Pancreas (tissue), 10 donors: ENCODE data around the gene CTNND1. TPM values are rescaled to one million over a fixed set of nuclear protein-coding genes. Genes with fewer than 3 reads are reported as not detected.

Source experiments
- ATAC-seq, 4 donors: fragments of 200-7000 bp; cut with Tn5 transposase; one replicate each; pipeline versions ENCODE4 v1.8.0 to v1.9.1; 2020; ENCODE audit warnings: mild to moderate bottlenecking in 4 of 4, moderate library complexity in 4 of 4
- DNase-seq, 6 donors: peaks; one replicate each; pipeline ENCODE4 v3.0.0-alpha.2; 2020
- FAIRE-seq: peaks from 2 replicates; lab custom pipeline; 2012; peaks lifted over from hg19 to GRCh38; lab: Jason Lieb, UNC
- H3K27ac ChIP-seq, 4 donors: fragments of 200-600 bp; sonication (generic); 1 replicate in 3 of 4; 2 replicates in 1 of 4; pipeline versions ENCODE4 v1.5.0 to v1.8.0; 2020
- H3K27me3 ChIP-seq, 4 donors: fragments of 200-600 bp; one replicate each; pipeline ENCODE4 v1.8.0; 2021
- H3K36me3 ChIP-seq, 3 donors: fragments of 200-600 bp; sonication (generic) in 1 of 3; one replicate each; pipeline versions ENCODE4 v1.5.0 to v1.8.0; 2020 to 2021
- H3K4me1 ChIP-seq, 3 donors: fragments of 200-600 bp; one replicate each; pipeline ENCODE4 v1.8.0; 2021
- H3K4me3 ChIP-seq, 4 donors: fragments of 200-600 bp; sonication (generic) in 2 of 4; one replicate each; pipeline versions ENCODE4 v1.5.0 to v1.8.0; 2020 to 2021
- H3K9me3 ChIP-seq, 4 donors: fragments of 200-600 bp; one replicate each; pipeline ENCODE4 v1.8.0; 2021
- CTCF ChIP-seq, 4 donors: fragments of 200-600 bp; sonication (generic) in 3 of 4; IDR thresholded peaks; one replicate each; pipeline versions ENCODE4 v1.5.0 to v1.8.0; 2021; ENCODE audit warnings: antibody characterized with exemption in 4 of 4
- WGBS, 2 donors: extraction: QIAGEN DNeasy Blood & Tissue Kit; methylation state at CpG; one replicate each; pipeline ENCODE4 v1.1.7; 2013; 5-methylcytosine and 5-hydroxymethylcytosine counted together
- intact Hi-C, 3 donors: fragments of 100-400 bp; cut with DNase I; formaldehyde crosslinking; loops; one replicate each; pipeline versions ENCODE4 v1.11.1 to v1.14.2; 2022
- polyA plus RNA-seq, 2 donors: library from polyadenylated mRNA; stranded (reverse); fragments of 200-250 nt; gene quantifications; one replicate each; pipeline ENCODE4 v1.2.3, GENCODE V29; 2013
- total RNA-seq, 6 donors: library from RNA; stranded (reverse); fragmentation: NEBNext Ultra II Directional in 4 of 6; extraction: Animal tissue kit (Norgen Biotek cat#: 25700) in 4 of 6; gene quantifications; one replicate each; pipeline versions ENCODE4 v1.2.1 to v1.2.4, GENCODE V29; 2021 to 2023
- donor health status: healthy with polysubstance abuse.
- donor health status: DM: no; HTN: no; CAD: no; lungs with moderate emphysema.
- donor health status: DM: no; HTN: no; CAD: no.
- donor health status: control.
- donor health status: control.
- donor health status: Bipolar disorder and iron deficiency.
- donor health status: DM: yes; HTN: yes; CAD: no.
- donor health status: DM: no; HTN: no; CAD: no.
- donor health status: DM: no; HTN: no; CAD: no.
- donor health status: DM: yes; HTN: yes; CAD: no.

CTNND1 gene
- total and polyA plus RNA-seq, 8 donors = 42.7 to 203 (median 122) TPM

- no peak for TF ChIP-seq CTCF (IDR thresholded peaks at IDR 0.05)
- FAIRE-seq (no peak), ATAC-seq (no peak), DNase-seq (no peak)
- Histone ChIP-seq H3K27me3 (no peaks in the 10 kb centered on the region), H3K27ac (no peak overlapping the region), H3K4me3 (no peak overlapping the region), H3K9me3 (no peaks in the 10 kb centered on the region), H3K4me1 (no peaks in the 10 kb centered on the region), H3K36me3 (no peaks in the 10 kb centered on the region)
- intact Hi-C loops = no loop called here
Observed at GRCh38 chr11:57867966-57868365, 106.4 kb downstream of the CTNND1 start.

- Histone ChIP-seq H3K36me3 (no peaks in the 10 kb centered on the region), H3K27ac (no peak overlapping the region), H3K4me1 (no peaks in the 10 kb centered on the region), H3K27me3 (no peaks in the 10 kb centered on the region), H3K9me3 (no peaks in the 10 kb centered on the region), H3K4me3 (no peak overlapping the region)
- no peak for ATAC-seq
- intact Hi-C loops = no loop called here
- no peak for TF ChIP-seq CTCF (IDR thresholded peaks at IDR 0.05)
- DNase-seq = no peak
- WGBS, 2 donors = 90 to 91% methylated on average over 2 of the region's 2 CpGs
- no peak for FAIRE-seq
Observed at GRCh38 chr11:57868491-57868890, 106.9 kb downstream of the CTNND1 start.

Other genes with a start within 250 kb of the CTNND1 start
- gene SLC43A1, start 246.1 kb upstream of the CTNND1 start, total RNA-seq = 100 to 1,000 TPM in 4 of 6 donors, 10 to 100 TPM in 2; 78.3 to 280 (median 137) TPM
- gene SLC43A1, start 246.1 kb upstream of the CTNND1 start, polyA plus RNA-seq = 100 to 1,000 TPM; 100 to 110 TPM
- gene TIMM10, start 231.0 kb upstream of the CTNND1 start, total RNA-seq = 10 to 100 TPM; 12.2 to 32.6 (median 21.7) TPM
- gene TIMM10, start 231.0 kb upstream of the CTNND1 start, polyA plus RNA-seq = 10 to 100 TPM; 15.7 to 25.8 TPM
- not detected for gene SMTNL1, start 224.2 kb upstream of the CTNND1 start, total RNA-seq
- gene SMTNL1, start 224.2 kb upstream of the CTNND1 start, polyA plus RNA-seq = not detected
- 10 to 100 TPM in 5 of 6 donors, 1 to 10 TPM in 1; 9.6 to 46.4 (median 11.5) TPM for gene UBE2L6, start 194.1 kb upstream of the CTNND1 start, total RNA-seq
- 10 to 100 TPM; 12.9 to 18.9 TPM for gene UBE2L6, start 194.1 kb upstream of the CTNND1 start, polyA plus RNA-seq
- gene SERPING1, start 164.1 kb upstream of the CTNND1 start, total RNA-seq = 100 to 1,000 TPM; 135 to 399 (median 170) TPM
- gene SERPING1, start 164.1 kb upstream of the CTNND1 start, polyA plus RNA-seq = 100 to 1,000 TPM; 292 to 360 TPM
- gene YPEL4, start 111.9 kb upstream of the CTNND1 start, total RNA-seq = under 1 TPM in 5 of 6 donors, not detected in 1; 0.12 to 0.32 (median 0.25) TPM
- gene YPEL4, start 111.9 kb upstream of the CTNND1 start, polyA plus RNA-seq = under 1 TPM; 0.38 to 0.68 TPM
- gene CLP1, start 104.0 kb upstream of the CTNND1 start, total RNA-seq = 1 to 10 TPM; 3.8 to 8.0 (median 6.1) TPM
- gene CLP1, start 104.0 kb upstream of the CTNND1 start, polyA plus RNA-seq = 1 to 10 TPM; 3.2 to 7.4 TPM
- 10 to 100 TPM; 24.6 to 42.3 (median 32.4) TPM for gene ZDHHC5, start 93.7 kb upstream of the CTNND1 start, total RNA-seq
- gene ZDHHC5, start 93.7 kb upstream of the CTNND1 start, polyA plus RNA-seq = 10 to 100 TPM; 14.9 to 20.1 TPM
- gene MED19, start 49.6 kb upstream of the CTNND1 start, total RNA-seq = 1 to 10 TPM; 2.5 to 6.3 (median 5.6) TPM
- 10 to 100 TPM in 1 of 2 donors, 1 to 10 TPM in 1; 5.1 to 11.5 TPM for gene MED19, start 49.6 kb upstream of the CTNND1 start, polyA plus RNA-seq
- 10 to 100 TPM; 19.8 to 38.8 (median 34.1) TPM for gene TMX2, start 49.2 kb upstream of the CTNND1 start, total RNA-seq
- gene TMX2, start 49.2 kb upstream of the CTNND1 start, polyA plus RNA-seq = 10 to 100 TPM; 26.9 to 46.4 TPM
- 10 to 100 TPM; 32.1 to 65.3 (median 56.0) TPM for gene SELENOH, start 20.3 kb upstream of the CTNND1 start, total RNA-seq
- gene SELENOH, start 20.3 kb upstream of the CTNND1 start, polyA plus RNA-seq = 10 to 100 TPM; 62.9 to 96.4 TPM
- not detected for gene BTBD18, start 10.0 kb upstream of the CTNND1 start, total RNA-seq
- under 1 TPM in 1 of 2 donors, not detected in 1; 0.05 TPM for gene BTBD18, start 10.0 kb upstream of the CTNND1 start, polyA plus RNA-seq